HG03060 (cell line): ENCODE results near the gene TOPBP1.
"Not testable (repeated sequence)": the region's sequence is repeated elsewhere in the genome, so short reads cannot be mapped to it uniquely, and the experiment has no call there.

Experiments
- ATAC-seq: cut with Tn5 transposase; IDR thresholded peaks from one replicate; pipeline ENCODE4 v1.9.1; 2021; ENCODE audit warnings: low read depth, moderate number of reproducible peaks; ENCODE audit not compliant: unreplicated experiment

TOPBP1 gene

DNA sequence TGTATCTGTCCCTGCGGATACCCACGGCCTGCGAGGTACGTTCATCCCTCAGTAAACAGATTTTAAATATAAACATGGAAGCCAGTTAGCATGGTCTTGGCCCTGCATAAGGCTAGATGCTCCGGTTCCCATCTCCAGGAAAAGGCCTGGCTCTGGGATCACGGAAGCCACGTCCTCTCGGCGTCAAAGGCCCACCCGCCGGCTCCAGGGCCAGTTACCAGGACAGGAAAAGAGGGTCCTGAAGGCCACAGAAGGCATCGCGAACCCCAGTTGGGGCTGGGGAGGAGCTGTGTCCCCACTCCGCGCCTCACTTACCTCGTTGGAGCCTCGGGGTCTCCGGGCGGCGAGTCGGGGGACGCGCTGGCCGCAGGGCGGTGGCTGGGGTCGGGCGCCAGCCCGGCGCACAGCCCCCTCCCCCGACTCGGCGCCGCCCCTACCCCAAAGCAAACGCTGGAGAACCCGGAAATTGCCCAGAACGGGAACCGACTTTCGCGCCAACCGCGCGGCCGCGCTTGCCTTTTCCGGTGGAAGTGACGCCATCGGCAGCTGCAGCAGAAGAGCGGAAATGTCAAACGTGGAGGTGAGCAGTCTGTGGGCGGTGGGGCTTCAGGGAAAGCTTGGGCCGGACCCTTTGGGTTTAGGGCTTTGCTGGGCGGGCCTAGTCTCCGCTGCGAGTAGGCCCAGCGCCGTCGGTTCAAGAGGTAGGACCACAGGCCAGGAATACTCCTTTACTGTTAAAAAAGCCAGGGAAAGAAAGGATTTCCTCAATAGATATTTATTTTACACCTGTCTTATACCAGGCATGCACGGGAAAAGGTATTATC lies at the start of gene TOPBP1:
Gene TOPBP1, minus strand, starts transcription at position 488 of the 824 bp plus-strand sequence. CDS start 814 bp downstream, outside the sequence.
- peak; percentile 39 for ATAC-seq

DNA sequence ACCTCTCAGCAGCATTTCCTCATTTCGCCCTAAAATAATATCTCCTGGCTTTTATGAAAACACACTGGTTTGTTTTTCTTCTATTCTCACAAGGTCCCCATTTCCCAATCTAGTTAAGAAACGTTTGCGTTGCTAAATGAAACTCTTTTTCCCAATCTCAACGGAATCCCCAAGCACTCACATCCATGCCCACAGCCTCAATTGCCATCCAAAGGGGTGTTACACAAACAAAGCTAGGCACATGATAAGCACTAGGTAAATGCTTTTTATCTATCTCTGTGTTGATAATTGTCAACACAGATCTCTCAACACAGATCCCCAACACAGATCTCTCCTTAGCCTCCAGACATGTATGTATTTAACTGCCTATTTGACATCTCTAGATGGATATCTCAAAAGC lies 49.3 kb upstream of the TOPBP1 start:
- ATAC-seq, result no peak

DNA sequence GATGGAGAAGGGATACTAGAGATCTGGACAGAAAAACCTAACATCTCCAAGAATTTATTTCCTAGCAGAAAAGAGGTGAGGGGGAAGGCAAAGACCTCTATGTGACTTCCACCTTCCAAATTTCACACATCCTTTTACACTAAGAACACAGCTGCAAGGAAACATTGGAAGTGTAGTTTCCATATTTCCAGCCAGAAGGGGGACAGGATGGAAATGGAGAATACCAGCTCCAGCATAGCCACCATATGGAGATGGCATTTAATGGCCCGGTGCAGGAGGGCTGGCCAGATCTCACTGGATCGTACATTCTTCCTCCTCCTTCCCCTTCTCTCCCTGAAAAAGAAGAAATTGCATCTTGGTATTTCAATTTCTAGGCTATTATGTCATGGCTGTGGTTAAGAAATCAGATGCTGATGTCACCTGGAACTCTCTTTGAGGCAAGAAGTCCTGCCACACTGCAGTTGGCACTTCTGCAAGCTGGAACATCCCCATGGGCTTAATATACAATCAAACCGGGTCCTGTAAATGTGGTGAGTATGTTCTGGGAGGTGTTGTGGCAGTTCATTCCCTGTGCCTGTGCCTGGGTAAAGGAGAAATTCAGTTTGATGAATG lies 47.5 kb upstream of the TOPBP1 start:
- ATAC-seq, result no peak

DNA sequence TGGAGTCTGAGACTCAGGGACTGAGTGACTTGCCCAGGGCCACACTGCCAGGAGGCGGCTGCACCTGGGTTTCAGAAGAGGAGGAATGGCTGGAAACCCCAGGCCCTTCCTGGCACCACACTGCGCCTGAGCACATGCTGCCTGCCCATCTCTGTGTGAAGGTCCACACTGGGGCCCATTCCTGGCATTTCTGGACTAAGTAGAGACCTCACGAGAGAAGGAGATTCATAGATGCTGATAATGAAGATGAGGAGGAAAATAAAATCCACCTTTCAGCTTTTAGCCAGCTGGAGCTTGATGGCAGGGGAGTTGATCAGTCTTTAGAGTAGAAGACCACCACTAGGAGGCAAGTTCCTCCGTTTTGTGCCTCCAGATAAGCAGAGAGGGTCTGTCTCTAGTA lies 44.3 kb upstream of the TOPBP1 start:
- ATAC-seq, result no peak

DNA sequence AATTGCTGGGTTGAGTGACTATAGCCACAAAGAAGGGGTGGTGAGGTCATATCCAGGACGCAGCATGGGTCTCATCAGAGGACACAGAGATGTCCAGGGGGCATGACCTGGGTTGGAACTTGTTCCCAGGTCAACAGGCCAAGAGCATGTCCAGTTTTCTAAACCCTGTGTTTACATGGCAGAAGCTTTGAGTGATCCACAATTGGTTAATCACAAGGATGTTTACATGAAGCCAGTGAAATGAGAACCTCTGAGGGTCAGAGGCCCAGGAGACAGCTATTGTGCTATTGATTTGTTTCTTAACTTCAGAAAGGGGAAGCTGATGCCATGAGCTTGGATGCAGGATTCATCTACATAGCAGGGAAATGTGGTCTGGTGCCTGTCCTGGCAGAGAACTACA lies 42.2 kb upstream of the TOPBP1 start:
- no peak for ATAC-seq

DNA sequence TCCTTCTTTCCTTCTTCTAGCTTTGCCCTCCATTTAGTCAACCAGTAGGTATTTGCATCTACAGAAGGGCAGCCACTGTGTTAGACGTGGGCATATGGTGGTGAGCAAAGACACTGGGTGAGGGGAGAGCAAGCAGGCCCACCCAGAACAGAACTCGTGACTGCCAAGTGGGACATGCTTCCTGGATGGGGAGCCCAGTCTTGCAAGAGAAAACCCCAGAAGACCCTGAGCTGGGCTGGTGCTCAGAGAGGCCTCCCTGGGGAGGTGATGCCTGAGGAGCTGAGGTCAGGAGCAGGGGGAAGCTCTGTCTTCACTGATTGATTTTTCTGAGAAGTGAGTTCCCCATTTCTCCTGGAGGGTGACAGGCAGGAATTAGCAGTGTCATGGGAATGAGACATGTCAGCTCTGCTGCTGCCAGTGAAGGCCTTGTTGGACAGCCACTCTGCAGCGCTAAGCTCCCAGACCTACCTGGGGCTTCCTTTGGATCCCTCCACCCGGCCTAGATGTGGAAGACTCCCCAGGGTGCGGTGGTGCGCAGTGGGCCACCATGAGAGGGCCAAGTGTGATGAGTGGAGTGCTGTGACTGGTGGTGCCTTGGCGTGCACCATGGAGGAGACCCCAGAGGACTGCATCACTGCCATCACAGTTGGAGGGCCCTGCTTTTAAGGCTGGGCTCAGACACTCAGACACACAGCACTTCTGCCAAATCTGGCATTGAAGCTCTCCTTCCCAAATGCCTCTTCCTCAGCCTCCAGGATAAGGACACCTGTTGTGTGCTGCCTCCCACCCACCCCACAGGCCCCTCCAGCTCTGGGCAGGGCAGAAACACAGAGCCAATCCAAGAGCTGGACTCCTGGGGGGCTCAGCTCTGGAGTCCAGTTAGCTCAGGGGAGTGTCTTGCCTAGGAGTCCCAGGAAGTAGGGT lies 40.0 kb upstream of the TOPBP1 start:
- no peak for ATAC-seq

DNA sequence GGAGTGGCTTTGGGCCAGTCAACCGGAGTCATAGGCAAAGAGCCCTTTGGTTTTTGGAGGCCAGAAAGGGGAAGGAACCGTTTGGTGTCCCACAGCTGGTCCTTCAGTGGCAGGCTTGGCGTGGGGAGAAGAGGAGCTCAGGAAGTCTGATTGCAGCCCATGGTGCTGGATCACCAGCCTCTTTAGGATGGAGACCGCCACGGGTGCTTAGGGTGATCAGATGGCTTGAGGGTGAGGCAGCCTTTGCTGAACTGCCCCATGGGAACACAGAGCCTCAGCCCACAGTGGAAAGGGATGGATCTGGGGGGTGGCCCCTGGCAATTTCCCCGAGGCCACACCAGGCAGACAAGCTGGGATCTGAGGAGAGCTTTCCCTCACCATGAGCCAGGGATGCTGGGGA lies 38.6 kb upstream of the TOPBP1 start:
- ATAC-seq, result no peak

DNA sequence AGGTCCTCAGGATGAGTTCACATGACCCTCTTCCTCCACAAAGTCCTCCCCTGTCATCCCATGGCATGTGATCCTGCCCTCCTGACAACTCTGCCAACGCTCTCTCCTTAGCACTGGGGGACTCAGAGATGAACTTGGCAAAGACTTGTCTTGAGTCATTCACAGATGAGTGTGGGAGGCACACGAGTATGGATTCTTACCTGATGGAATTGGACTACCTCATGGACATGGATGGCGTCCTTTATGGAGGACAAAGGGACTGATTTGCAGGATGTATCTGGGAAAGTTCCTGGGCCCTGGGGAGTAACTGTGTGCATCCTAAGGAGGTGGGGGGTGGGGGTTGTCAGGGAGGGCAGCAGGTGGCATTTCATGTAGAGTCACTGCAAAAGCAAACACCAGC lies 38.2 kb upstream of the TOPBP1 start:
- ATAC-seq, result no peak

DNA sequence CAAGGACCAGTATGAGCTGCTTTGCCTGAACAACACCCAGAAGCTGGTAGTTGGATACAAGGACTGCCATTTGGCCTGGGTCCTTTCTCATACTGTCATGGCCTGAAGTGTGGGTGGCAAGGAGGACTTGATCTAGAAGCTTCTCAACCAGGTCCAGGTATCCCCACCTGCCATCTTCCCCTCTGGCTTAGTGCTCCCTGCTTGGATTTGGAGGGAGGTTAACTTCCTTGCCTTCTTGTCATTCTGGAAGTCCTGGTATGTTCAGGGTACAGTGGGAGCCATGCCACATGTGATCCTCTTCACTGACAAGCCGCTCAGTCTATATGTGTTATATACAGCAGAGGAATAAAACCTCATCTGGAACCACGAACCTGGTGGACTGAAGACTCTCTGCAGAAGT lies 37.7 kb upstream of the TOPBP1 start:
- no peak for ATAC-seq

DNA sequence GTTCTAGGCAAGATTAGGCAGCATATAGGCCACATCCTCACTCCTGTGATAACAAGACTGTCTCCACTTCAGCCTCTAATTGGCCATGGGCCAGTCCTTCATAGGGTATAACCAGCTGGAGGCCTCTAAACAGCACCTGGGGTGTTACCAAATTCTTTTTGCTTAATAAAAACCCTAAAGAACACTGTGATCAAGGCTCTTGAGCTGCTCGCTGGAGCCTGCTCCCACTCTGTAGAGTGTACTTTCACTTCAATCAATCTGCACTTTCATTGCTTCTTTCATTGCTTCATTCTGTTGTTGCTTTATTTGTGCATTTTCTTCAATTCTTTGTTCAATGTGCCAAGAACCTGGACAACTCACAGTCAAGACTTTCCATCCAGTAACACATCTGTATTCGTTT lies 36.2 kb upstream of the TOPBP1 start:
- ATAC-seq, result no peak

DNA sequence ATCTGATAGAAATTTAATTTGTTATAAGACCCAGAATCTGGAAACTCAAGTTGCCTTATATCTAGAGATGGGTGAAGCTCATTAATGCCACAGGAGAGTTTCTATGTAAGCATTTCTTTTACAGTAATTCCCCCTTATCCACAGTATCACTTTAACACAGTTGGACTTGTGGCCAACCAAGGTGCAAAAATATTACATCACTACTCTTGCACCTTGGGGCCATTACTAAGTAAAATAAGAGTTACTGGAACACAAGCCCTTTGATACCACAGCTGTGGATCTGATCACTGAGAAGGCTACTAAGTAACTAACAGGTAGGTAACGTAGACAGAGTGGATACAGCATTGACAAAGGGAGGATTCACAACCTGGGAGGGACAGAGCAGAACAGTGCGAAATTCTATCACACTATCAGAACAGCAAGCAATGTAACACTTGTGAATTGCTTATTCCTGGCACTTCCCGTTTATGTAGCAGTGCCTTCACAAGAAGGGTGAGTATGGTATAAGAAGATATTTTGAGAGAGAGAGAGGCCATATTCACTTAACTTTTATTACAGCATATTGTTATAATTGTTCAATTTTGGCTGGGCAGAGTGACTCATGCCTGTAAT lies 33.9 kb upstream of the TOPBP1 start:
- no peak for ATAC-seq

DNA sequence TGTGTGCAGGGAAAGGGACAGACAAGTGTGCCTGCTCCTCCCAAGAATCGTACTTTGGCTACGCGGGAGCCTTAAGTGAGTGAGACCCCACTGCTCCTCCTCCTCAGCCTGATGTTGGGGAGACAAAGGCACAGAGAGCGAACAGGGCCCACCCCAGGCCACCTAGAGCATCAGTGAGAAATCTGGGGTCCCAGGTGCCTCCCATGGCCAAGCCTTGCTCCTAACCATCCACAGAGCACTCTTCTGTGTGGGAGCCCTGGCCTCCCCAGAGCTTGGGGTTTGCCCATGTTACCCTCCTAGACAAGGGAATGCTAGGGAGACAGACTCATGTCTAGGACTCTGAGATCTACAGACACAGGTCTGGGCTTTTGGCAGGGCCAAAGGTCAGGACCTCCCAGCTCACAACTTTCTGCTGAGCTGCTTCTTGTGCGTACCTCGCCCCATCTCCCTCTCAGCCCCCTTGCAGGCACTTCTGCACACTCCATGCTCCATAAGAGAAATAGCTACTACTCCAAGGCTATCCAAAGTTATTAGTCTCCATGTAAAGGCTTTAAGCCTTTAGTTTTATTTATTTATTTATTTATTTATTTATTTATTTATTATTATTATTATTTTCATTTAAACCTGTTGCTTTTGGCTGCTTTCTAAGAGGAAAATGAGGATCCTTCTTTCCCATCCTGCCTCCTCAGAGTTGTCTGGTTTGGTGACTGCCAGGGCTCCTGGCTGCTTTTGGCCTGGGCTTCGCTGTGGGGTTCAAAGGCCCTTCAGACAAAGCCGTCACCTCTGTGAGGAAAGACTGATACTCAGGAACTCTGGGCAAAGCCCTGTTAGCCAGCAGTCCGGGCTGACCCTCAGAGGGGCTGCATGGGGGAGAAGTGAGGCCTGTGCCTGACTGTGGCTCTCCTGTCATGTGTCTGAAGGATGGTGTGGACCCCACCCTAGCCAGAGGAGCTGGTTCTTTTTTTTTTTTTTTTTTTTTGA lies 32.8 kb upstream of the TOPBP1 start:
- no peak for ATAC-seq

DNA sequence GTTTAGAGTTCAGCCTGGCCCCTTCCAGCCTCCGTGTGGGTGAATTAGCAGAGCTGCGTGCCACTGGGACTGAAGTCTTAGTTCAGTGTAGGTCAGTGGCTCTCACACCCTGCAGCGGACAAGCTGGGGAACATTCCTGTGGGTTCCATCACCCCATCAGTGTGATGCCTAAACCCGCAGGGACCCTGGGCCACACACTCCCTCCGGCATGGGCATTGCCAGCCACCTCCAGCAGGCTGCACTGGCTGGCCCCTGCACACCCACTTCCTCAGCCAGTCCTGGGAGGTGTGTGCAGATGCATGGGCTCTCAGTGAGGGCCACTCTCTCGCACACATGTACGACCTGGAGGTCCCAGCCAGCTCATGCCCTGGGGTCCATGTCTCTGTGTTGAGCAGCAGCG lies 32.1 kb upstream of the TOPBP1 start:
- no peak for ATAC-seq

DNA sequence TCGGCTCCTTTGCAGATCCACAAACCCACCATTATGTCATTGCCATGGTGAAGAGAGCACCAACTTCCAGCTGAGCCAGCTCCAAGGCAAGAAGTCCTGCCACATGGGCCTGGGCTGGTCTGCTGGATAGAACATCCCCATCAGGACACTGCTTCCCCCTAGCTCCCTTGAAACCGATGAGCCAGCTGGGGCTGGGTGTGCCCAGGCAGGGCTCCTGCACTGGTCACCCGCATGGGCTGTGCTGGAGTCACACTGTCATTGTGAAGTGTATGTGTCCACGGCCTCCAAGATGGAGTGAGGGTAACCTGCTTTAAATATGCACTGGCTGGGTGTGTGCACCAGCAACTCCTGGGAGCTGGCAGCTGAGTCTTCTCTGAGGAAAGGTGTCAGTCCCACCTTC lies 31.0 kb upstream of the TOPBP1 start:
- ATAC-seq, result no peak

DNA sequence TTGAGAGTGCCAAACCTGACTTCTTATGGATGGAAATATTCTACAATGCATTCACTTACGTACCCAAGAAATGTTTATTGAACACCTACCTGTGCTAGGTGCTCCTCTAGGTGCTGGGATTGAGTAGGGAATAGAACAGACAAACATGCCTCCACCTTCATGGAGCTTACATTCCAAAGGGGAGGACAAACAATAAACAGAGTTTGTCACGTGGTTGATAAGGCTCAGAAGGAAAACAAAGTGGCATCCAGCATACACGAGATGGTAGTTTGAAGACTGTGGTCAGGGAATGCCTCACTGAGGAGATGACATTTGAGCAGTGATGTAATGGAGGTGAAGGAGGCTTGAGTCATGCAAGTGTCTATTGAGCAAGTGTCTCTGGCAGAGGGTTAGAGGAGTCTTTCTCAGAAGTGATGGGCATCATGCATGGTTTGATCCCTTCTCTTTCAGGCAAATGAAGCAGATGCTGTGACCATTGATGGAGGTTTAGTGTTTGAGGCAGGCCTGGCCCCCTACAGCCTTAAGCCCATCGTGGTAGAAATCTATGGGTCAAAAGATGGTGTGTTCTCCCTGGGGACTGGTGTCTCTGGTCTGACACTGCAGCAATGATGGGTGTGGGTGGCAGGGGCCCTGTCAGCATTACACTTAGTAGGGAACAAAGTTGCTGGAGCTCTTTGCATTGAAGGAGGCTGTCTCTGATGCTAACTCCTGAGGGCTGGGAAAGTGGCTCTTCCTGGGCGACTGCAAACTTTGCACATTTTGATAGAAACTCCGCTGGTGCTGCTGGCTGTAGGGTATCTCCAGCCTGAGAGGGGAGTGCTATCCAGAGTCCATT lies 29.7 kb upstream of the TOPBP1 start:
- ATAC-seq, result no peak

DNA sequence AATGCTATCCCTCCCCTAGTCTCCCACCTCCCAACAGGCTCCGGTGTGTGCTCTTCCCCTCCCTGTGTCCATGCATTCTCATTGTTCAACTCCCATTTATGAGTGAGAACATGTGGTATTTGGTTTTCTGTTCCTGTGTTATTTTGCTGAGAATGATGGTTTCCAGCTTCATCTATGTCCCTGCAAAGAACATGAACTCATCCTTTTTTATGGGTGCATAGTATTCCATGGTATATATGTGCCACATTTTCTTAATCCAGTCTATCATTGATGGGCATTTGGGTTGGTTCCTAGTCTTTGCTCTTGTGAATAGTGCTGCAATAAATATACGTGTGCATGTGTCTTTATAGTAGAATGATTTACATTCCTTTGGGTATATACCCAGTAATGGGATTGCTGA lies 16.3 kb upstream of the TOPBP1 start:
- not testable (repeated sequence) for ATAC-seq

DNA sequence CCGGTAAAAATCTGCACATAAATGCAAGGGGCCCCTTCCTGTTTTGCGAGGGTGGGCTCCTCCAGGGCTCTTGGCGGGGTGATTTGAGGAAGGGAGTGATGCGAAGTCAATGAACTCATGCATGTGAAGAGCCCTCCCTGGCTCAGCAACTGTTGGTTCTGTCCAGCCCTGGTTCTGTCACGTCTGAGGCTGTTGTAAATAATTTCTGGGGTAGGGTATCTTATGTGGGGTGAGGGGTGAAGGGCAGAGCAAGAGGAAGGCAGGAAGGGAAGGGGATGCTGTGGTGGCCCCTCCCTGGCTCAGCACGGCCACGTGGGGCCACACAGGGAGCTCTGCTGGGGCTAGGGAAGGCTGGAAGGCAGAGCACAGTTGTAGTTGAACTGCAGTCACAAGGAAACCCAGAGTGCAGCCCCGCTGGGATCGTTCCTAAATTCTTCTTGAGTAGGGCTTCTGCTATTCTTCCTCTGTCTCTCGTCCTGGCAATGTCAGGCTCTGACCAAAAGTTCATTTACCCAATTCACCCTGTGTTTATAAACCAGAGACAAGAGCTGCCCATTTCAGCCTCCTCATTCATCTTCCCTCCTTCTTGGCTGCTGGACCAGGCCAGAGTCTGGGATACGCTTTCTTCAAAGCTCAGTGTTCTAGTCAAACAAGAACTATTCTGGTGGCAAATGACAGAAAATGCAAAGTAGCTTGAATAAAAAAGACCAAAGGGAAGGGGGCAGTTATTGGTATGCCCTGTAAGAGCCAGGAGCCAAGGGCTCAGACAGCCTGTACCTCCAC lies 14.8 kb upstream of the TOPBP1 start:
- ATAC-seq, result no peak
